HL-60 (cell line): ENCODE results near the gene ADAMTS17.

Experiments used
- CTCF ChIP-seq: IDR thresholded peaks from one replicate; pipeline ENCODE4 v1.5.1; 2011; ENCODE audit warnings: low read length, control low read depth, inconsistent platforms; ENCODE audit not compliant: insufficient read depth
- GABPA ChIP-seq: IDR thresholded peaks from 2 replicates; pipeline ENCODE4 v1.6.1; 2012; ENCODE audit warnings: low read depth
- REST ChIP-seq: IDR thresholded peaks from 2 replicates; pipeline ENCODE4 v1.6.1; 2012; ENCODE audit warnings: low read depth; ENCODE audit not compliant: insufficient replicate concordance
- SPI1 ChIP-seq: IDR thresholded peaks from 2 replicates; pipeline ENCODE4 v1.6.1; 2012; ENCODE audit warnings: low read depth, mild to moderate bottlenecking, borderline replicate concordance

GRCh38 chr15:99984491-99985243 is 357.1 kb downstream of the ADAMTS17 start:
- TF ChIP-seq CTCF (no peak), GABPA (no peak), REST (no peak), SPI1 (no peak)
